HepG2 (cell line): Measurements from ENCODE around the gene DHX8. TPM values are rescaled to one million over a fixed set of nuclear protein-coding genes. Genes with fewer than 3 reads are reported as not detected.

Experiments
- ASH2L ChIP-seq: fragments of 300-600, 200-600 bp; sonication (generic); IDR thresholded peaks from 2 replicates; pipeline ENCODE4 v1.7.0; 2017; ENCODE audit warnings: low read depth, mild to moderate bottlenecking, moderate library complexity, mixed read lengths, low read length; ENCODE audit not compliant: insufficient read length
- CBX2 ChIP-seq, 2 experiments: fragments of 200-600 bp in 1 of 2; sonication (generic); formaldehyde crosslinking in 1 of 2; IDR thresholded peaks; 2 replicates each; pipeline versions ENCODE4 v1.7.0 to v1.8.1; 2018 to 2022; ENCODE audit warnings: low read depth in 2 of 2, low read length in 1 of 2, mild to moderate bottlenecking in 1 of 2, missing genetic modification reagents in 1 of 2
- GMEB1 ChIP-seq: sonication (generic); formaldehyde crosslinking; IDR thresholded peaks from 2 replicates; pipeline ENCODE4 v1.5.1; 2020; ENCODE audit warnings: missing genetic modification reagents, mild to moderate bottlenecking, borderline replicate concordance
- HDAC1 ChIP-seq: sonication (generic); formaldehyde crosslinking; IDR thresholded peaks from 2 replicates; pipeline ENCODE4 v1.5.1; 2020; ENCODE audit warnings: mild to moderate bottlenecking, missing genetic modification reagents
- HNF4A ChIP-seq: sonication (generic); formaldehyde crosslinking; IDR thresholded peaks from 2 replicates; pipeline ENCODE4 v1.4.0; 2020; ENCODE audit warnings: missing genetic modification reagents
- HNRNPUL1 ChIP-seq: fragments of 200-400 bp; formaldehyde crosslinking; IDR thresholded peaks from 2 replicates; pipeline ENCODE4 v1.6.1; 2017; ENCODE audit warnings: low read depth, mild to moderate bottlenecking, low read length, moderate library complexity
- MIER3 ChIP-seq: IDR thresholded peaks from 2 replicates; pipeline ENCODE4 v1.6.1; 2016; ENCODE audit warnings: missing compliant biosample characterization, borderline replicate concordance
- RBM39 ChIP-seq: fragments of 200-400 bp; formaldehyde crosslinking; IDR thresholded peaks from one replicate; pipeline ENCODE4 v1.6.1; 2018; ENCODE audit warnings: antibody characterized with exemption, mild to moderate bottlenecking, low read depth, low read length; ENCODE audit not compliant: poor library complexity, severe bottlenecking
- REPIN1 ChIP-seq: sonication (generic); formaldehyde crosslinking; IDR thresholded peaks from 2 replicates; pipeline ENCODE4 v1.8.0; 2022; ENCODE audit warnings: missing genetic modification reagents, low read depth, mild to moderate bottlenecking, borderline replicate concordance
- SIN3B ChIP-seq: fragments of 150-350 bp; IDR thresholded peaks from 2 replicates; pipeline ENCODE4 v1.6.1; 2014; ENCODE audit warnings: low read length
- TARDBP ChIP-seq: sonication (generic); formaldehyde crosslinking; IDR thresholded peaks from 2 replicates; pipeline ENCODE4 v1.8.0; 2022; ENCODE audit warnings: mild to moderate bottlenecking, missing genetic modification reagents
- ZNF136 ChIP-seq: sonication (generic); formaldehyde crosslinking; IDR thresholded peaks from 2 replicates; pipeline ENCODE4 v1.8.1; 2022; ENCODE audit warnings: low read depth, mild to moderate bottlenecking, moderate library complexity, missing genetic modification reagents
- ZNF260 ChIP-seq: sonication (generic); formaldehyde crosslinking; IDR thresholded peaks from 2 replicates; pipeline ENCODE4 v1.4.0; 2020; ENCODE audit warnings: missing genetic modification reagents, low read depth, mild to moderate bottlenecking, borderline replicate concordance
- ZNF296 ChIP-seq: sonication (generic); formaldehyde crosslinking; conservative IDR thresholded peaks from 2 replicates; pipeline ENCODE4 v1.5.0; 2020; ENCODE audit warnings: mild to moderate bottlenecking, missing genetic modification reagents
- ZNF510 ChIP-seq: sonication (generic); formaldehyde crosslinking; IDR thresholded peaks from 2 replicates; pipeline ENCODE4 v1.4.0; 2020; ENCODE audit warnings: low read depth, mild to moderate bottlenecking, missing genetic modification reagents
- ZNF547 ChIP-seq: sonication (generic); formaldehyde crosslinking; IDR thresholded peaks from 2 replicates; pipeline ENCODE4 v1.5.1; 2020; ENCODE audit warnings: mild to moderate bottlenecking, missing genetic modification reagents
- ZSCAN22 ChIP-seq: sonication (generic); formaldehyde crosslinking; IDR thresholded peaks from 2 replicates; pipeline ENCODE4 v1.4.0; 2020; ENCODE audit warnings: mild to moderate bottlenecking, missing genetic modification reagents
- polyA plus RNA-seq, 8 experiments: library from polyadenylated mRNA; depleted of rRNA in 3 of 8; stranded (reverse) in 7 of 8; unstranded in 1 of 8; fragments of >200 nt; fragmentation: Illumina TruSeq in 4 of 8; extraction: Trizol in 4 of 8; gene quantifications; 2 replicates each; pipeline versions ENCODE4 v1.2.1 to v1.2.3, GENCODE V29; 2011 to 2016; ENCODE audit warnings: low read depth in 4 of 8, missing spikeins in 1 of 8, mixed read lengths in 1 of 8; ENCODE audit not compliant: insufficient read depth in 1 of 8
- total RNA-seq, 5 experiments: library from RNA; depleted of rRNA; stranded (reverse); fragments of >200 nt; fragmentation: Illumina TruSeq; extraction: Trizol; gene quantifications; 2 replicates each; pipeline ENCODE4 v1.2.3, GENCODE V29; 2016; ENCODE audit warnings: low read depth in 1 of 5
- TF ChIP-seq, protein P1 (sequence below): sonication (generic); formaldehyde crosslinking; IDR thresholded peaks from 2 replicates; pipeline ENCODE4 v1.8.0; 2022; ENCODE audit warnings: missing genetic modification reagents, mild to moderate bottlenecking, borderline replicate concordance
- TF ChIP-seq, protein P2 (sequence below): sonication (generic); formaldehyde crosslinking; IDR thresholded peaks from 2 replicates; pipeline ENCODE4 v1.5.1; 2020; ENCODE audit warnings: mild to moderate bottlenecking, moderate library complexity, missing genetic modification reagents
- TF ChIP-seq, protein P3 (sequence below): IDR thresholded peaks from 2 replicates; pipeline ENCODE4 v1.6.1; 2016; ENCODE audit warnings: missing biosample characterization, missing genetic modification reagents, low read depth

DHX8 gene
- total and polyA plus RNA-seq, 2 of the 13 experiments (the other 11 are each of a cell fraction or from before 2014, with no cell fraction given): 24.8 to 48.9 TPM

- TF ChIP-seq TARDBP (CRISPR knock-in tag): 0 out of 2 replicates have a peak, but pooled peaks have one; percentile 52
- TF ChIP-seq ZNF136: 0 out of 2 replicates have a peak, but pooled peaks have one; percentile 56
- no peak for TF ChIP-seq ZSCAN22 (CRISPR knock-in tag)
- no peak for TF ChIP-seq HNRNPUL1
- TF ChIP-seq ZNF547 (CRISPR knock-in tag): peak; percentile 44; the same call in 1 of the 2 replicates
- no peak for TF ChIP-seq SIN3B
- TF ChIP-seq, protein P1, sequence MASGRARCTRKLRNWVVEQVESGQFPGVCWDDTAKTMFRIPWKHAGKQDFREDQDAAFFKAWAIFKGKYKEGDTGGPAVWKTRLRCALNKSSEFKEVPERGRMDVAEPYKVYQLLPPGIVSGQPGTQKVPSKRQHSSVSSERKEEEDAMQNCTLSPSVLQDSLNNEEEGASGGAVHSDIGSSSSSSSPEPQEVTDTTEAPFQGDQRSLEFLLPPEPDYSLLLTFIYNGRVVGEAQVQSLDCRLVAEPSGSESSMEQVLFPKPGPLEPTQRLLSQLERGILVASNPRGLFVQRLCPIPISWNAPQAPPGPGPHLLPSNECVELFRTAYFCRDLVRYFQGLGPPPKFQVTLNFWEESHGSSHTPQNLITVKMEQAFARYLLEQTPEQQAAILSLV (CRISPR knock-in tag): peak; percentile 37; the same call in 1 of the 2 replicates
- no peak for TF ChIP-seq ZNF296 (CRISPR knock-in tag)
- TF ChIP-seq HNF4A (CRISPR knock-in tag): peak; percentile 86
- 0 out of 2 replicates have a peak, but pooled peaks have one; percentile 46 for TF ChIP-seq GMEB1 (CRISPR knock-in tag)
- TF ChIP-seq MIER3: peak; percentile 64; the same call in 1 of the 2 replicates
- TF ChIP-seq ASH2L: peak; percentile 54
- TF ChIP-seq ZNF260 (CRISPR knock-in tag): no peak
- no peak for TF ChIP-seq ZNF510 (CRISPR knock-in tag)
- no peak for TF ChIP-seq RBM39
- peak; percentile 42; the same call in 1 of the 2 replicates for TF ChIP-seq HDAC1 (CRISPR knock-in tag)
- TF ChIP-seq CBX2 (IDR thresholded peaks at IDR 0.05; ENCODE audit: low read depth, low read length): no peak
- TF ChIP-seq CBX2 (CRISPR knock-in tag; IDR thresholded peaks at IDR 0.05; ENCODE audit: low read depth): no peak
- TF ChIP-seq, protein P2, sequence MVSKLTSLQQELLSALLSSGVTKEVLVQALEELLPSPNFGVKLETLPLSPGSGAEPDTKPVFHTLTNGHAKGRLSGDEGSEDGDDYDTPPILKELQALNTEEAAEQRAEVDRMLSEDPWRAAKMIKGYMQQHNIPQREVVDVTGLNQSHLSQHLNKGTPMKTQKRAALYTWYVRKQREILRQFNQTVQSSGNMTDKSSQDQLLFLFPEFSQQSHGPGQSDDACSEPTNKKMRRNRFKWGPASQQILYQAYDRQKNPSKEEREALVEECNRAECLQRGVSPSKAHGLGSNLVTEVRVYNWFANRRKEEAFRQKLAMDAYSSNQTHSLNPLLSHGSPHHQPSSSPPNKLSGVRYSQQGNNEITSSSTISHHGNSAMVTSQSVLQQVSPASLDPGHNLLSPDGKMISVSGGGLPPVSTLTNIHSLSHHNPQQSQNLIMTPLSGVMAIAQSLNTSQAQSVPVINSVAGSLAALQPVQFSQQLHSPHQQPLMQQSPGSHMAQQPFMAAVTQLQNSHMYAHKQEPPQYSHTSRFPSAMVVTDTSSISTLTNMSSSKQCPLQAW (CRISPR knock-in tag): peak; percentile 10; the same call in 1 of the 2 replicates
- TF ChIP-seq, protein P3, sequence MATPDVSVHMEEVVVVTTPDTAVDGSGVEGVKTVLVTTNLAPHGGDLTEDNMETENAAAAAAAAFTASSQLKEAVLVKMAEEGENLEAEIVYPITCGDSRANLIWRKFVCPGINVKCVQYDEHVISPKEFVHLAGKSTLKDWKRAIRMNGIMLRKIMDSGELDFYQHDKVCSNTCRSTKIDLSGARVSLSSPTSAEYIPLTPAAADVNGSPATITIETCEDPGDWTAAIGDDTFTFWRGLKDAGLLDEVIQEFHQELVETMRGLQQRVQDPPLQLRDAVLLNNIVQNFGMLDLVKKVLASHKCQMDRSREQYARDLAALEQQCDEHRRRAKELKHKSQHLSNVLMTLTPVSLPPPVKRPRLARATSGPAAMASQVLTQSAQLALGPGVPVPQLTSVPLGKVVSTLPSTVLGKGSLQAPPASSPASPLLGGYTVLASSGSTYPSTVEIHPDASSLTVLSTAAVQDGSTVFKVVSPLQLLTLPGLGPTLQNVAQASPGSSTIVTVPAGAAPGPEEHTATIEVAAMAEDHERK (CRISPR knock-in tag): no peak
- no peak for TF ChIP-seq REPIN1 (CRISPR knock-in tag)
Measured at GRCh38 chr17:43573579-43574321, 90.0 kb downstream of the DHX8 start (continued).
